Measurements from ENCODE around the gene GNG2.
A peak's percentile ranks its signal among the peaks of the same experiment; 100 is the strongest.

GNG2 gene

GRCh38 chr14:51929910-51930682, 69.7 kb downstream of the GNG2 start:
- no peaks in the 10 kb centered on the region for H3K9me3 Mint-ChIP-seq (ENCODE audit: low read depth)
- H3K4me1 Mint-ChIP-seq (ENCODE audit: low read depth): peaks cover 60% of the 10 kb centered on the region
- no peak overlapping the region for H3K4me3 Mint-ChIP-seq
- H3K27ac Mint-ChIP-seq: peak overlapping the region; percentile 82
- peaks cover 32% of the 10 kb centered on the region for H3K36me3 Mint-ChIP-seq
- H3K27me3 Mint-ChIP-seq: no peaks in the 10 kb centered on the region

- H3K36me3 Mint-ChIP-seq: peaks cover 29% of the 10 kb centered on the region
- H3K4me1 Mint-ChIP-seq (ENCODE audit: low read depth): peaks cover 66% of the 10 kb centered on the region
- H3K9me3 Mint-ChIP-seq (ENCODE audit: low read depth): no peaks in the 10 kb centered on the region
- peak overlapping the region; percentile 1 for H3K4me3 Mint-ChIP-seq
- peak overlapping the region; percentile 74 for H3K27ac Mint-ChIP-seq
- no peaks in the 10 kb centered on the region for H3K27me3 Mint-ChIP-seq
These were observed 70.9 kb downstream of the GNG2 start for GRCh38 chr14:51931308-51931707.

- H3K9me3 Mint-ChIP-seq (ENCODE audit: low read depth): no peaks in the 10 kb centered on the region
- peaks cover 24% of the 10 kb centered on the region for H3K36me3 Mint-ChIP-seq
- no peak overlapping the region for H3K4me3 Mint-ChIP-seq
- H3K4me1 Mint-ChIP-seq (ENCODE audit: low read depth): peaks cover 65% of the 10 kb centered on the region
- H3K27me3 Mint-ChIP-seq: no peaks in the 10 kb centered on the region
- peak overlapping the region; percentile 17 for H3K27ac Mint-ChIP-seq
These were observed 72.8 kb downstream of the GNG2 start for GRCh38 chr14:51933191-51933590.

GRCh38 chr14:51938137-51938536, 77.7 kb downstream of the GNG2 start:
- H3K27ac Mint-ChIP-seq: no peak overlapping the region
- no peaks in the 10 kb centered on the region for H3K9me3 Mint-ChIP-seq (ENCODE audit: low read depth)
- H3K4me3 Mint-ChIP-seq: no peak overlapping the region
- H3K27me3 Mint-ChIP-seq: no peaks in the 10 kb centered on the region
- H3K4me1 Mint-ChIP-seq (ENCODE audit: low read depth): peaks cover 55% of the 10 kb centered on the region
- peaks cover 23% of the 10 kb centered on the region for H3K36me3 Mint-ChIP-seq

- Mint-ChIP-seq H3K27ac (no peak overlapping the region), H3K27me3 (no peaks in the 10 kb centered on the region), H3K36me3 (peaks cover 23% of the 10 kb centered on the region), H3K9me3 (ENCODE audit: low read depth) (peaks cover 4% of the 10 kb centered on the region), H3K4me3 (no peak overlapping the region), H3K4me1 (ENCODE audit: low read depth) (peaks cover 52% of the 10 kb centered on the region)
These were observed 78.4 kb downstream of the GNG2 start for GRCh38 chr14:51938821-51939220.

GRCh38 chr14:51939226-51939625, 78.8 kb downstream of the GNG2 start:
- Mint-ChIP-seq H3K36me3 (peaks cover 24% of the 10 kb centered on the region), H3K4me1 (ENCODE audit: low read depth) (peaks cover 50% of the 10 kb centered on the region), H3K27ac (peak overlapping the region; percentile 41), H3K4me3 (no peak overlapping the region), H3K9me3 (ENCODE audit: low read depth) (peaks cover 4% of the 10 kb centered on the region), H3K27me3 (no peaks in the 10 kb centered on the region)

- peaks cover 46% of the 10 kb centered on the region for H3K4me1 Mint-ChIP-seq (ENCODE audit: low read depth)
These were observed 79.4 kb downstream of the GNG2 start for GRCh38 chr14:51939755-51940301.

GRCh38 chr14:51942971-51943370, 82.6 kb downstream of the GNG2 start:
- Mint-ChIP-seq H3K4me1 (ENCODE audit: low read depth) (peaks cover 36% of the 10 kb centered on the region), H3K9me3 (ENCODE audit: low read depth) (peaks cover 17% of the 10 kb centered on the region), H3K4me3 (no peak overlapping the region), H3K27me3 (no peaks in the 10 kb centered on the region), H3K36me3 (peaks cover 37% of the 10 kb centered on the region), H3K27ac (no peak overlapping the region)

More at GRCh38 chr14:51939755-51940301, 79.4 kb downstream of the GNG2 start:
- Mint-ChIP-seq H3K36me3 (peaks cover 21% of the 10 kb centered on the region), H3K9me3 (ENCODE audit: low read depth) (peaks cover 4% of the 10 kb centered on the region), H3K27ac (no peak overlapping the region), H3K4me3 (no peak overlapping the region), H3K27me3 (no peaks in the 10 kb centered on the region)

GRCh38 chr14:51950007-51950406, 89.6 kb downstream of the GNG2 start:
- no peak overlapping the region for H3K4me3 Mint-ChIP-seq
- no peaks in the 10 kb centered on the region for H3K27me3 Mint-ChIP-seq
- peaks cover 32% of the 10 kb centered on the region for H3K36me3 Mint-ChIP-seq
- peak overlapping the region; percentile 22 for H3K27ac Mint-ChIP-seq
- H3K9me3 Mint-ChIP-seq (ENCODE audit: low read depth): peaks cover 14% of the 10 kb centered on the region
- peaks cover 6% of the 10 kb centered on the region for H3K4me1 Mint-ChIP-seq (ENCODE audit: low read depth)

- no peak overlapping the region for H3K4me3 Mint-ChIP-seq
- peaks cover 3% of the 10 kb centered on the region for H3K9me3 Mint-ChIP-seq (ENCODE audit: low read depth)
- peaks cover 27% of the 10 kb centered on the region for H3K36me3 Mint-ChIP-seq
- H3K4me1 Mint-ChIP-seq (ENCODE audit: low read depth): peaks cover 6% of the 10 kb centered on the region
- no peak overlapping the region for H3K27ac Mint-ChIP-seq
- no peaks in the 10 kb centered on the region for H3K27me3 Mint-ChIP-seq
These were observed 91.2 kb downstream of the GNG2 start for GRCh38 chr14:51951656-51952055.

- Mint-ChIP-seq H3K27ac (peak overlapping the region; percentile 25), H3K4me1 (ENCODE audit: low read depth) (peaks cover 9% of the 10 kb centered on the region), H3K9me3 (ENCODE audit: low read depth) (peaks cover 21% of the 10 kb centered on the region)
These were observed 93.6 kb downstream of the GNG2 start for GRCh38 chr14:51954031-51954430.

GRCh38 chr14:51954657-51955056, 94.2 kb downstream of the GNG2 start:
- H3K27ac Mint-ChIP-seq: peak overlapping the region; percentile 25
- H3K36me3 Mint-ChIP-seq: peaks cover 50% of the 10 kb centered on the region
- peaks cover 28% of the 10 kb centered on the region for H3K9me3 Mint-ChIP-seq (ENCODE audit: low read depth)
- no peaks in the 10 kb centered on the region for H3K27me3 Mint-ChIP-seq
- H3K4me1 Mint-ChIP-seq (ENCODE audit: low read depth): peaks cover 13% of the 10 kb centered on the region
- H3K4me3 Mint-ChIP-seq: no peak overlapping the region

More at GRCh38 chr14:51954031-51954430, 93.6 kb downstream of the GNG2 start:
- Mint-ChIP-seq H3K4me3 (no peak overlapping the region), H3K27me3 (no peaks in the 10 kb centered on the region), H3K36me3 (peaks cover 46% of the 10 kb centered on the region)

- Mint-ChIP-seq H3K27ac (no peak overlapping the region), H3K4me1 (ENCODE audit: low read depth) (peaks cover 43% of the 10 kb centered on the region), H3K4me3 (no peak overlapping the region)
These were observed 97.5 kb downstream of the GNG2 start for GRCh38 chr14:51957950-51958349.

GRCh38 chr14:51959928-51960327, 99.5 kb downstream of the GNG2 start:
- Mint-ChIP-seq H3K27me3 (no peaks in the 10 kb centered on the region), H3K36me3 (peaks cover 50% of the 10 kb centered on the region), H3K9me3 (ENCODE audit: low read depth) (peaks cover 35% of the 10 kb centered on the region), H3K27ac (peak overlapping the region; percentile 7), H3K4me3 (no peak overlapping the region), H3K4me1 (ENCODE audit: low read depth) (peaks cover 52% of the 10 kb centered on the region)

More at GRCh38 chr14:51957950-51958349, 97.5 kb downstream of the GNG2 start:
- H3K9me3 Mint-ChIP-seq (ENCODE audit: low read depth): peaks cover 35% of the 10 kb centered on the region
- peaks cover 52% of the 10 kb centered on the region for H3K36me3 Mint-ChIP-seq
- no peaks in the 10 kb centered on the region for H3K27me3 Mint-ChIP-seq

GRCh38 chr14:51960866-51961265, 100.5 kb downstream of the GNG2 start:
- peak overlapping the region; percentile 31 for H3K27ac Mint-ChIP-seq
- peaks cover 47% of the 10 kb centered on the region for H3K36me3 Mint-ChIP-seq
- H3K4me1 Mint-ChIP-seq (ENCODE audit: low read depth): peaks cover 52% of the 10 kb centered on the region
- H3K9me3 Mint-ChIP-seq (ENCODE audit: low read depth): peaks cover 35% of the 10 kb centered on the region
- H3K4me3 Mint-ChIP-seq: no peak overlapping the region
- H3K27me3 Mint-ChIP-seq: no peaks in the 10 kb centered on the region

Measured in activated naive CD8-positive, alpha-beta T cell (primary cell).